GM21825 (cell line): ENCODE results near the gene DOC2A.
"Not testable (repeated sequence)": the region's sequence is repeated elsewhere in the genome, so short reads cannot be mapped to it uniquely, and the experiment has no call there.

Experiments used
- ATAC-seq: cut with Tn5 transposase; IDR thresholded peaks from one replicate; pipeline ENCODE4 v1.9.1; 2021; ENCODE audit warnings: mild to moderate bottlenecking, moderate library complexity; ENCODE audit not compliant: unreplicated experiment

The DOC2A gene

GRCh38 chr16:29974291-29975133 is 36.3 kb downstream of the DOC2A start:
- no peak for ATAC-seq

GRCh38 chr16:29973384-29974246 is 37.2 kb downstream of the DOC2A start, which contains the start of gene TAOK2:
TSS of gene TAOK2 (plus strand) at chr16:29973868. CDS start at chr16:29977773, 3,905 bp downstream.
- ATAC-seq = peak; percentile 92

- ATAC-seq = no peak
Measured at GRCh38 chr16:29972992-29973383, 37.8 kb downstream of the DOC2A start.

DNA sequence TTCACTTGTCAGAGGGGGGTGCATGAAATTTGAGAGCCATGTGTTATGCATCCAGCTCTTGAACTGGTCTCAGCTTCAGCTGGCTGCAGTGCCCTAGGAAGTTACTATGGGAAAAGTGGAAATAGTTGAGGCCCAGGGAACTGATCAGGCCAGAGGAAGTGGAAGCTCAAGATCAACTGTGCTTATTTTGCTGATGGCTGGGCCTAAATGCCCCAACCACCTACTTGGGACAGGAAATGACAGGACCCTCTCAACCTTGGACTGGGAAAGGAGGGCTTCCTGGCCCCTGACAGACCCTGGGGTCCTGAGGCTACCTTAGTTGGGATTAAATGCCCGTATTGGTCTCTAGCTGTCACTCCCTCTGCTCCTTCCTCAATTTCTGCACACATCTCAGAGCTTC is 38.3 kb downstream of the DOC2A start:
- no peak for ATAC-seq

DNA sequence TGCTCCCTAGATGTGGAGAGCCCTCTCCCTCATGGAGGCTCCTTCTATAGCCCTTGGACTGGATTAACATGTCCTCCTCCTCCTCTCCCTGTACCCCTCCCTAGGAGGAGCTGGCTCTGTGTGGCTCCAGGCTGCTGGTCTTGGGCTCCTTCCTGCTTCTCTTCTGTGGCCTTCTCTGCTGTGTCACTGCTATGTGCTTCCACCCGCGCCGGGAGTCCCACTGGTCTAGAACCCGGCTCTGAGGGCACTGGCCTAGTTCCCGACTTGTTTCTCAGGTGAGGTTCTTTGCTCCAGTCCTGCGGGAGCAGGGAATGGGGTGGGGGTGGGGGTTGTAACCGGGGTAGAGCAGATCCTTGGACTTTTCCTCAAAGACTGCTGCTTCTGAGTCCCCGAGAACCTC is 39.5 kb downstream of the DOC2A start:
- ATAC-seq = no peak

DNA sequence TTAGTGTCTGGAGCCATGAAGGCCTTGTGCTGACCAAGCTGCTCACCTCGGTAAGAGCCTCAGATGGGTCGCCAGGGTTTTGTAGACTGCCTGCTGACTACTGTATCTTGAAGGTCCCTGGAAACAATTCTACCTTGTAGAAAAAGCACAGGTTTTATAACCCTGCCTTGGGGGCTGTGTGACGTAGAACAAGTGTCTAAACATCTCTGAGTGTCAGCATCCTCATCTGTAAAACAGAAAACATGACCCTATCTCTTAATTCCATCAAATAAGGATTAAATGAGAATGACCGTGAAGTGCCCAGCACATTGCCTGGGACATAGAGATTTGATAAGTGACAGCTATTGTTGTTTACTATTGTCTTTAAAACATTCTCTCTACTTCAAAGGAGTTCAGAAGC is 42.6 kb downstream of the DOC2A start:
- ATAC-seq = no peak

DNA sequence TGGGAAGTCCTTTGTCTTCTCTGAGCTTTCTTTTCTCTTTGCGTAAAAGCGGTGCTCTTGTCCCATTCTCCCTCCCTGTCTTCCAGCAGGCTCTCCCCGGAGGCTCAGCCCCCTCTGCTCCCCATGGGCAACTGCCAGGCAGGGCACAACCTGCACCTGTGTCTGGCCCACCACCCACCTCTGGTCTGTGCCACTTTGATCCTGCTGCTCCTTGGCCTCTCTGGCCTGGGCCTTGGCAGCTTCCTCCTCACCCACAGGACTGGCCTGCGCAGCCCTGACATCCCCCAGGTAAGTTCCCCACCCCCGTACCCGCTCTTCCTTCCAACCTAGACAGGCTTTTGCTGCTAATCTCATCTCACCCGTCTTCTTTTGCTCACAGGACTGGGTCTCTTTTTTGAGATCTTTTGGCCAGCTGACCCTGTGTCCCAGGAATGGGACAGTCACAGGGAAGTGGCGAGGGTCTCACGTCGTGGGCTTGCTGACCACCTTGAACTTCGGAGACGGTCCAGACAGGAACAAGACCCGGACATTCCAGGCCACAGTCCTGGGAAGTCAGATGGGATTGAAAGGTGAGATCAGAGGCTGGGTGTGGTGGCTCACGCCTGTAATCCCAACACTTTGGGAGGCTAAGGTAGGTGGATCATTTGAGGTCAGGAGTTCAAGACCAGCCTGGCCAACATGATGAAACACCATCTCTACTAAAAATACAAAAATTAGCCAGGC is 47.6 kb downstream of the DOC2A start:
- ATAC-seq = no peak

- no peak for ATAC-seq
Measured at GRCh38 chr16:29962344-29962994, 48.4 kb downstream of the DOC2A start.

DNA sequence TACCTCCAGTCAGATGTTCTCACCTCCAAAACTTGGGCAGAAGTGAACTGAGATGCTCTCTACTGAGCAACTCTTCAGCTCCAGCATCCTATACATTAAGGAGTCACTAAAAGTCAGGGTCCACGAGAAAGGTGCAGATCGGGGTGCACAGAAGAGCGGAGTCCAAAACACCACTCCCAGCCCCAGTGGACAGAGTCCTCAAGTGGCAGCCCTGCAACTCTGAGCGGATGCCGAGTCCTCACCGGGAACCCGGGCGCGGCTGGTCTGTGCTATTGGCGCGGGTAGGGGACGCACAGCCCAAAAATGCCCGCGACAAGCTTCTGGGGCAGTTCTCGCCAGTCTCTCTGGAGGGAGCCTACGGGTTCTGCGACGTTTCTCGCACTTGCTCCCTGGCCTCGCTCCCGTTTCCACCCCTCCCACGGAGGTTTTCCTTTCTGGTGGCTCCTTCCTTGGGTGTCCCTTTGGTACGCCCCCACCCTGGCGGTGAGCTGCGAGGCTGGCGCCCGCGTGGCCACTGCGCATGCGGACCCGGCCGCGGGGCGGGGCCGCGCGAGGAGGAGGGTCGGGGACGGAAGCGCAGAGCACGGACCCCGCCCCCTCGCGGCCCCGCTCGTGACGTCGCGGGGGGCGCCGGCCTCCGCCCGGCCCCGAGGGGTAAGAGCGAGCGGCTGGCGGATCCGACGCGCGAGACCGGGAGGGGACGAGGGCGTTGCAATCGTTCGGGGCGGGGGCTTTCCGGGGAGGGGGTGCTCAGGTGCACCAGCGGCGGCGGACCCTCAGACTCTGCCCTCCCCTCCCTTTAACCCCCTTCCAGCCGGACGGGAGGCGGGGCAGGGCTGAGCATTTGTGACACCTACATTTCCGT is 49.1 kb downstream of the DOC2A start, which contains the start of gene TMEM219:
Gene TMEM219, plus strand, starts transcription at position 601 of the 865 bp plus-strand sequence. CDS start 1,065 bp downstream, outside the sequence.
- ATAC-seq = peak; percentile 86

GRCh38 chr16:29961127-29961478 is 49.7 kb downstream of the DOC2A start:
- ATAC-seq = no peak

- ATAC-seq = not testable (repeated sequence)
Measured at GRCh38 chr16:29959821-29960220, 51.0 kb downstream of the DOC2A start.

DNA sequence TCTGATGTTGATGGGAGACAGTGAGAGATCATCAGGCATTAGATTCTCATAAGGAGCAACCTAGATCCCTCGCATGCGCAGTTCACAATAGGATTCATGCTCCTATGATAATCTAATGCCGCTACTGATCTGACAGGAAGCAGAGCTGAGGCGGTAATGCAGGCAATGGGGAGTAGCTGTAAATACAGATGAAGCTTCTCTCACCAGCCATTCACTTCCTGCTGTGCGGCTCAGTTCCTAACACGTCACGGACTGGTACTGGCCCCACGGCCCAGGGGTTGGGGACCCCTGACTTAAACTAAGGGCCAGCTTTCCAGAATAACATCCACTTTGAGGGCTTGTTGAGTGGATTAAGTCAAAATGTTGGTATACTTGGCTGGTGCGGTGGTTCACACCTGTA is 51.5 kb downstream of the DOC2A start:
- ATAC-seq = no peak

- no peak for ATAC-seq
Measured at GRCh38 chr16:29958756-29959155, 52.1 kb downstream of the DOC2A start.
